HTR-8/SVneo (cell line): ENCODE results near the gene ACTRT2.

Source experiments
- DNase-seq: peaks from one replicate; pipeline ENCODE4 v3.0.0; 2011; ENCODE audit warnings: low spot score, mixed read lengths; ENCODE audit not compliant: insufficient read length
- FAIRE-seq: peaks from 2 replicates; lab custom pipeline; 2011; peaks lifted over from hg19 to GRCh38; lab: Jason Lieb, UNC

ACTRT2 gene

GRCh38 chr1:3064901-3065300 is 43.6 kb downstream of the ACTRT2 start:
- DNase-seq: no peak
- no peak for FAIRE-seq

- FAIRE-seq (no peak), DNase-seq (no peak)
Observed at GRCh38 chr1:3065396-3065795, 44.1 kb downstream of the ACTRT2 start.

GRCh38 chr1:3065797-3066196 is 44.5 kb downstream of the ACTRT2 start:
- DNase-seq: no peak
- no peak for FAIRE-seq

GRCh38 chr1:3066250-3066711 is 45.0 kb downstream of the ACTRT2 start:
- DNase-seq (no peak), FAIRE-seq (no peak)

GRCh38 chr1:3066826-3067225 is 45.6 kb downstream of the ACTRT2 start:
- no peak for DNase-seq
- no peak for FAIRE-seq

- no peak for FAIRE-seq
Observed at GRCh38 chr1:3067301-3067670, 46.0 kb downstream of the ACTRT2 start.

GRCh38 chr1:3067671-3068563 is 46.6 kb downstream of the ACTRT2 start:
- DNase-seq (no peak), FAIRE-seq (no peak)

More at GRCh38 chr1:3067301-3067670, 46.0 kb downstream of the ACTRT2 start:
- DNase-seq: no peak

GRCh38 chr1:3068564-3069431 is 47.5 kb downstream of the ACTRT2 start, which contains the start of gene PRDM16:
PRDM16 (plus strand) TSS chr1:3069203; CDS start chr1:3069260, 57 bp downstream.
- FAIRE-seq (no peak), DNase-seq (peak; percentile 66)

- no peak for FAIRE-seq
Observed at GRCh38 chr1:3069491-3070308, 48.4 kb downstream of the ACTRT2 start.

GRCh38 chr1:3070309-3070643 is 49.0 kb downstream of the ACTRT2 start:
- DNase-seq: no peak
- no peak for FAIRE-seq

More at GRCh38 chr1:3069491-3070308, 48.4 kb downstream of the ACTRT2 start:
- DNase-seq: peak; percentile 51

- FAIRE-seq (no peak), DNase-seq (no peak)
Observed at GRCh38 chr1:3070644-3071564, 49.6 kb downstream of the ACTRT2 start.

GRCh38 chr1:3071565-3072390 is 50.5 kb downstream of the ACTRT2 start:
- DNase-seq (no peak), FAIRE-seq (no peak)
